PFSK-1 (cell line): ENCODE results near the gene LINC00237.

Experiments used
- FOXP2 ChIP-seq: optimal IDR thresholded peaks from 2 replicates; pipeline ENCODE3; 2011; ENCODE audit warnings: borderline replicate concordance, control low read depth, inconsistent platforms; ENCODE audit not compliant: insufficient read depth; ENCODE audit errors: extremely low read length, extremely low read depth
- POLR2AphosphoS5 ChIP-seq: IDR thresholded peaks from 2 replicates; pipeline ENCODE4 v1.6.1; 2012; ENCODE audit warnings: low read depth, mild to moderate bottlenecking, control low read depth, low read length, moderate library complexity
- REST ChIP-seq, 2 experiments: IDR thresholded peaks; 2 replicates each; pipeline versions ENCODE4 v1.6.1 to v1.8.0; 2011 to 2012; ENCODE audit warnings: low read depth in 2 of 2, low read length in 2 of 2, control low read depth in 1 of 2, inconsistent platforms in 1 of 2, mild to moderate bottlenecking in 1 of 2, moderate library complexity in 1 of 2; ENCODE audit not compliant: insufficient read depth in 1 of 2
- SIN3A ChIP-seq: IDR thresholded peaks from 2 replicates; pipeline ENCODE4 v1.6.1; 2012; ENCODE audit warnings: mild to moderate bottlenecking, low read length, moderate library complexity, borderline replicate concordance; ENCODE audit not compliant: insufficient read depth
- TAF1 ChIP-seq: IDR thresholded peaks from 2 replicates; pipeline ENCODE4 v1.6.1; 2012; ENCODE audit warnings: low read length, control low read depth, borderline replicate concordance; ENCODE audit not compliant: insufficient read depth

The LINC00237 gene

GRCh38 chr20:21133404-21133803 lies 27.2 kb upstream of the LINC00237 start:
- TF ChIP-seq REST (IDR thresholded peaks at IDR 0.05; ENCODE audit: insufficient read depth in 1 of 2, low read depth in 2 of 2, low read length in 2 of 2) (no peak), TAF1 (no peak), POLR2AphosphoS5 (no peak), SIN3A (no peak), FOXP2 (no peak)

- no peak for TF ChIP-seq TAF1
- no peak for TF ChIP-seq POLR2AphosphoS5
- TF ChIP-seq FOXP2 = no peak
- TF ChIP-seq SIN3A = no peak
- no peak for TF ChIP-seq REST (IDR thresholded peaks at IDR 0.05; ENCODE audit: insufficient read depth in 1 of 2, low read depth in 2 of 2, low read length in 2 of 2)
Measured at GRCh38 chr20:21129861-21130260, 23.7 kb upstream of the LINC00237 start.

DNA sequence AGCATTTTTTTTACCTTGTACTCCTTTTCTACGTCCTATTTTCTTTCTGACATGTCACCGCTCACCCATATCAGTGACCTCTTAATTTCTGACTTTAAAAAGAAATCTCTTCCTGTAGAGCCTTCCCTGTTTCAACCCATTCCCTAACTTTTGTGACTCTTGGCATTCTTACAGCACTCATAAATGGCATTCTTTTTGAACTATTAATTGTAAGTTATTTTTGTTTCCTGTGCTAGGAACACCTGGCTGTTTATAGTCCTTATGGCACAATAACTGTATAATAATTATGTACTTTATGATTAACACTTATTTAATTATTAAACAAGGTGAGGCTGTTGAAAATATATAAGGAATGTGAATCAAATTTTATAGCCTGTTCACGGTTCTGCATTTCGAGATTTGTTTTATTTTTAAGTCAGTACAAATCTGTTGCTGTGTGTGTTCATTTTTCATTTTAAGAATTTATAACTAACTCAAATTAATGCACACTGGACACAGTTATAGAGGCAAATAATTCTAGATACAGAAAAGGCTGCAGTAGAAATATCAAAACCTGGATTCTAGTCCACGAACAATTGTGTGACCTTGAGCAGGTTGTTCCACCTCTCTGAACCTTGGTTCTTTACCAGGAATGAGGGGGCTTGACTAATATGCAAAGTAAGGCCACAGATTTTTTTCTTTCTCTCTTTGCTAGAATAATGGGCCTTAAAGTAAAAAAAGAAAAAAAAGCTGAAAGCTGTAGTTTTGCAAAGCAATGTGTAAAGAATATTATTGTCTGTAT lies 21.2 kb upstream of the LINC00237 start:
- TF ChIP-seq REST (IDR thresholded peaks at IDR 0.05; ENCODE audit: insufficient read depth in 1 of 2, low read depth in 2 of 2, low read length in 2 of 2) (no peak), POLR2AphosphoS5 (no peak), SIN3A (no peak), FOXP2 (no peak), TAF1 (no peak)

DNA sequence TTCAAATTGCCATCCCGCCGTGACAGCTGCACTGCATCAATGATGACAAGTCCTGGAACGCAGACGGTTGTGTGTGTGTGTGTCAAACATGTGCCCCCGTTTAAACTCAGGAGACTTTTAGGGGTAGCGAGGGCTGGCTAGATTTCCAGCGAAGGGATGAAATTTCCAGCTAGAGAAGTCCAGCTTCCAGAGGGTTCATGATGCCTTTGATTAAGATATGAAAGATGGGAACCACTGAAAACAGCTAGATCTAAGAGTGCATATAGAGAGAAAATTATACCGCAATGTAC lies 20.4 kb upstream of the LINC00237 start:
- TF ChIP-seq SIN3A (no peak), TAF1 (no peak), FOXP2 (no peak), POLR2AphosphoS5 (no peak), REST (IDR thresholded peaks at IDR 0.05; ENCODE audit: insufficient read depth in 1 of 2, low read depth in 2 of 2, low read length in 2 of 2) (no peak)
